Measurements from ENCODE around the gene CD7. TPM values are rescaled to one million over a fixed set of nuclear protein-coding genes. Genes with fewer than 3 reads are reported as not detected.
"Not testable (repeated sequence)": the region's sequence is repeated elsewhere in the genome, so short reads cannot be mapped to it uniquely, and the experiment has no call there.

Gene CD7
- 1.0 TPM in 2 replicates for total RNA-seq
- long read RNA-seq = 0 reads

DNA sequence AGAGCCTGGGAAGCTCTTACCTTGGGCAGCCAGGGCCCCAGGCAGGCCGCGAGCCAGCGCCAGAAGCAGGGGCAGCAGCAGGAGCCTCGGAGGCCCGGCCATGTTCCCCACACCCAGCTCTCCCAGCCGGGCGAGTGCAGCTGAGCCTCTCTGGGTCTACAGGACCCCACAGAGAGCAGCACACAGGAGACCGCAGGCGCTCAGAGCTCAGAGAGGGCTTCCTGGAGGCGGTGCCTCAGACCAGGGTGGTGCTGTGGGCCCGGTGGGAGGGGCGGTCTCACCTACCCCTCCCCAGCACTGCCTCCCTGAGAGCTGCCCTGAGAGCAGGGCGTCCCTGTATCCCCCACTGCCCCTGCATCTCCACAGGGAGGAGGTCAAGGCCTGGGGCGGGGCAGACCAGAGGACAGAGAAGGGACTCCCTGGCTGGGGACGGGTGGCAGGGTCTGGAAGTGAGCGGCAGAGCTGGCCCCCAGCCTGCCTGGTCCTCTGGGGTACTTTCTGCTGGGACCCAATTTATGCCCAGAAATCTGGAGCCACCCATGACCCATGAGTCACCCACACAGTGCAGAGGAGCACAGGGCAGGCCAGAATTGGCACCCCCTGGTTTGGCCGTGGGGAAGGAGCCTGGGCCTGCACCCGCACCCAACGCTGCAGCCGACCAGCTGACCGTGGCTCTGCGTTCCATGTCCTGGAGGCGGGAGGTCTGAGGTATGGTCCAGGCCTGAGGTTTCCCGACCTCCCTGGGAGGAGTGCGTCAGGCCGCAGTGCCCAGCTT is at the start of gene CD7:
Gene CD7 (minus strand): TSS at position 215 of the 775 bp plus-strand sequence. CDS start 113 bp downstream, at position 102.
- TF ChIP-seq, protein P1, sequence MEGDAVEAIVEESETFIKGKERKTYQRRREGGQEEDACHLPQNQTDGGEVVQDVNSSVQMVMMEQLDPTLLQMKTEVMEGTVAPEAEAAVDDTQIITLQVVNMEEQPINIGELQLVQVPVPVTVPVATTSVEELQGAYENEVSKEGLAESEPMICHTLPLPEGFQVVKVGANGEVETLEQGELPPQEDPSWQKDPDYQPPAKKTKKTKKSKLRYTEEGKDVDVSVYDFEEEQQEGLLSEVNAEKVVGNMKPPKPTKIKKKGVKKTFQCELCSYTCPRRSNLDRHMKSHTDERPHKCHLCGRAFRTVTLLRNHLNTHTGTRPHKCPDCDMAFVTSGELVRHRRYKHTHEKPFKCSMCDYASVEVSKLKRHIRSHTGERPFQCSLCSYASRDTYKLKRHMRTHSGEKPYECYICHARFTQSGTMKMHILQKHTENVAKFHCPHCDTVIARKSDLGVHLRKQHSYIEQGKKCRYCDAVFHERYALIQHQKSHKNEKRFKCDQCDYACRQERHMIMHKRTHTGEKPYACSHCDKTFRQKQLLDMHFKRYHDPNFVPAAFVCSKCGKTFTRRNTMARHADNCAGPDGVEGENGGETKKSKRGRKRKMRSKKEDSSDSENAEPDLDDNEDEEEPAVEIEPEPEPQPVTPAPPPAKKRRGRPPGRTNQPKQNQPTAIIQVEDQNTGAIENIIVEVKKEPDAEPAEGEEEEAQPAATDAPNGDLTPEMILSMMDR (IDR thresholded peaks at IDR 0.05) = no peak
- no peaks in the 10 kb centered on the region for H3K9me3 Mint-ChIP-seq (ENCODE audit: unreplicated experiment)
- H3K27me3 Mint-ChIP-seq (ENCODE audit: unreplicated experiment) = peaks cover 11% of the 10 kb centered on the region
- no peak within 1 kb of the TSS for H3K27ac Mint-ChIP-seq (ENCODE audit: unreplicated experiment)
- no peak within 1 kb of the TSS for H3K4me3 Mint-ChIP-seq (ENCODE audit: unreplicated experiment)
- no peak for DNase-seq (ENCODE audit: extremely low spot score, unreplicated experiment)
- H3K4me1 Mint-ChIP-seq (ENCODE audit: unreplicated experiment) = peaks cover 3% of the 10 kb centered on the region
- H3K36me3 Mint-ChIP-seq (ENCODE audit: unreplicated experiment) = no peaks in the 10 kb centered on the region

DNA sequence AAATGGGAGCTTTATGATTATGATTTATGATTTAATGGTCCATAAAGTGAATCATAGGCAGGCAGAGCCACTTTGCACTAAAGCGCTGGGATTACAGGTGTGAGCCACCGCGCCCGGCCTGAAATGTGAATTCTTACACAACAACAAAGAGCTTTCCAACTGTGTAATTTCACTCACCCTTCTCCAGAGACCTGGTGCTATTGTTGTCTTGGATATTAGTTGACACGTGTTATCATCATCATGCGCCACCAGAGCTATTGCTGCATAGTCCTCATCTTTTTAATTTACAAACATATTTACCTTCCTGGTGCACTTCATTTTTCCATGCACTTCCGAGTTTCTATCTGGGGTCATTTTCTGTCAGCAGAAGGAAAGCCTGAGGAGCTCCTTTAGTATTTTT is 49.3 kb upstream of the CD7 start:
- Mint-ChIP-seq H3K27ac (ENCODE audit: unreplicated experiment) (no peak overlapping the region), H3K36me3 (ENCODE audit: unreplicated experiment) (no peaks in the 10 kb centered on the region), H3K4me3 (ENCODE audit: unreplicated experiment) (no peak overlapping the region), H3K9me3 (ENCODE audit: unreplicated experiment) (no peaks in the 10 kb centered on the region), H3K4me1 (ENCODE audit: unreplicated experiment) (peaks cover 10% of the 10 kb centered on the region), H3K27me3 (ENCODE audit: unreplicated experiment) (peaks cover 46% of the 10 kb centered on the region)
- TF ChIP-seq, protein P1 (IDR thresholded peaks at IDR 0.05) = no peak
- DNase-seq (ENCODE audit: extremely low spot score, unreplicated experiment) = no peak

DNA sequence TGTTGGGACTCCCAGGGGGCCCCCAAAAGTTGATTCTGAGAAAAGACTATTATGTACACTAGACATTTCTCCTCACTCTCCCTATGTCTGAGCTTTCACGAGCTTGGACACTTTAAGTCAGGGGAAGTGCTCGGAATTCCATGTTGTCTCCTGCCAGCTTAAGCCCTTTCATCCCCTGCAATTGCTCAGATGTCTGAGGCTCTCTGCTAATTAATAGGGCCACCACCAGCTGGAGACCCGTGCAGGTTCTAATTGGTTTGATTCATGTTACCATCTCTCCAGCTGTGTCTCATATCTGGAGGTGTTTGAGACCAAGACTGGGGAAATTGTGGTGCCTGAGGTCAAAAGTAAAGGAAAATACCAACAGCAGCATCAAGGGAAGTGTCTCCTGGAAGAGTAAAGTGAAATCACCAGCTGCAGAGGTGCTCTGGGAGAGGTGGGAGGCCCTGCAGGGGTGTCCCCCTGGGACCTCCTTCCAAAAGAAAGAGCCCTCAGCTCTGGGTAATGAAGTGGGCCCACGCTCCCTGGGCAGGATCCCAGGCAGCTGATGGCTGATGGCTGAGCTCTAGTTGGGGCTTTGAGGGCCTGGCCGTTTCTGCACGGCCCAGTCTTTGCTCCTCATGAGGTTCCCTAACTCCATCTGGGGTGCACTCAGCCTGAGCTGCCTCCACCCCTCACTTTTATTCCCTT is 48.3 kb upstream of the CD7 start:
- no peak overlapping the region for H3K27ac Mint-ChIP-seq (ENCODE audit: unreplicated experiment)
- peaks cover 7% of the 10 kb centered on the region for H3K4me1 Mint-ChIP-seq (ENCODE audit: unreplicated experiment)
- no peaks in the 10 kb centered on the region for H3K9me3 Mint-ChIP-seq (ENCODE audit: unreplicated experiment)
- H3K4me3 Mint-ChIP-seq (ENCODE audit: unreplicated experiment) = no peak overlapping the region
- H3K36me3 Mint-ChIP-seq (ENCODE audit: unreplicated experiment) = no peaks in the 10 kb centered on the region
- TF ChIP-seq, protein P1 (IDR thresholded peaks at IDR 0.05) = no peak
- no peak for DNase-seq (ENCODE audit: extremely low spot score, unreplicated experiment)
- H3K27me3 Mint-ChIP-seq (ENCODE audit: unreplicated experiment) = peaks cover 43% of the 10 kb centered on the region

DNA sequence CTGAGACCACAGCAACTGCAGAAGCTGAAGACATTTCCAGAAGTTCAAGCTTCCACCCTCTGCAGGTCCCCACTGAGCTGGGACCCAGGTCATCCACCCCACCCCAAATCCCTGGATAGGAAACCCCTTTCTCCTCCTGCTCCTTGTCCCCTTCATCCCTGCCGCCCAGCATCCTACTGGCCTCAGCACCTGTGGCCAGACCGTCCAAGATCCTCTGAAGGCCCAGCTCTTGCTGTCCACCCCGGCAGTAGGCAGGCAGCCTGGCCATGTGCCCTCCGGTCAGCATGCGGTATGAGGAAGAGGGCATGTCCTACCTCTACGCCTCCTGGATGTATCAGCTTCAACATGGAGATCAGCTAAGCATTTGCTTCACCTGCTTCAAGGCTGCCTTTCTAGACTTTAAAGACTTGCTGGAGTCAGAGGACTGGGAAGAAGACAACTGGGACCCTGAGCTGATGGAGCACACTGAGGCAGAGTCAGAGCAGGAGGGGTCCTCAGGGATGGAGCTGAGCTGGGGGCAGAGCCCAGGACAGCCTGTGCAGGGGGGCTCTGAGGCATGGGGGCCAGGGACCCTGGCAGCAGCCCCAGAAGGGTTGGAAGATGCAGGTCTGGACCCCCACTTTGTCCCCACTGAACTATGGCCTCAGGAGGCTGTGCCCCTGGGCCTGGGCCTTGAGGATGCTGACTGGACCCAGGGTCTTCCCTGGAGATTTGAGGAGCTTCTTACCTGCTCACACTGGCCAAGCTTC is 44.7 kb upstream of the CD7 start:
- H3K4me1 Mint-ChIP-seq (ENCODE audit: unreplicated experiment) = peaks cover 4% of the 10 kb centered on the region
- no peaks in the 10 kb centered on the region for H3K36me3 Mint-ChIP-seq (ENCODE audit: unreplicated experiment)
- H3K27ac Mint-ChIP-seq (ENCODE audit: unreplicated experiment) = no peak overlapping the region
- H3K9me3 Mint-ChIP-seq (ENCODE audit: unreplicated experiment) = no peaks in the 10 kb centered on the region
- no peak overlapping the region for H3K4me3 Mint-ChIP-seq (ENCODE audit: unreplicated experiment)
- no peak for DNase-seq (ENCODE audit: extremely low spot score, unreplicated experiment)
- TF ChIP-seq, protein P1 (IDR thresholded peaks at IDR 0.05) = no peak
- peaks cover 26% of the 10 kb centered on the region for H3K27me3 Mint-ChIP-seq (ENCODE audit: unreplicated experiment)

DNA sequence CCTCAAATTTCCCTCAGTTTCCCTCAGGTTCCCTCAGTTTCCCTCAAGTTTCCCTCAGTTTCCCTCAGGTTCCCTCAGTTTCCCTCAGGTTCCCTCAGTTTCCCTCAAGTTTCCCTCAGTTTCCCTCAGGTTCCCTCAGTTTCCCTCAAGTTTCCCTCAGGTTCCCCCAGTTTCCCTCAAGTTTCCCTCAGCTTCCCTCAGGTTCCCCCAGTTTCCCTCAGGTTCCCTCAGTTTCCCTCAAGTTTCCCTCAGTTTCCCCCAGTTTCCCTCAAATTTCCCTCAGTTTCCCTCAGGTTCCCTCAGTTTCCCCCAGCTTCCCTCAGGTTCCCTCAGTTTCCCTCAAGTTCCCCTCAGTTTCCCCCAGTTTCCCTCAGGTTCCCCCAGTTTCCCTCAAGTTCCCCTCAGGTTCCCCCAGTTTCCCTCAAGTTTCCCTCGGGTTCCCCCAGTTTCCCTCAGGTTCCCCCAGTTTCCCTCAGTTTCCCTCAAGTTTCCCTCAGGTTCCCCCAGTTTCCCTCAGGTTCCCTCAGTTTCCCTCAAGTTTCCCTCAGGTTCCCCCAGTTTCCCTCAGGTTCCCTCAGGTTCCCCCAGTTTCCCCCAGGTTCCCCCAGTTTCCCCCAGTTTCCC is 42.2 kb upstream of the CD7 start:
- DNase-seq (ENCODE audit: extremely low spot score, unreplicated experiment); H3K9me3 Mint-ChIP-seq (ENCODE audit: unreplicated experiment); H3K27ac Mint-ChIP-seq (ENCODE audit: unreplicated experiment); H3K4me3 Mint-ChIP-seq (ENCODE audit: unreplicated experiment); H3K36me3 Mint-ChIP-seq (ENCODE audit: unreplicated experiment); H3K4me1 Mint-ChIP-seq (ENCODE audit: unreplicated experiment): not testable (repeated sequence)
- peaks cover 19% of the 10 kb centered on the region for H3K27me3 Mint-ChIP-seq (ENCODE audit: unreplicated experiment)
